Astrocyte (in vitro differentiated cells and primary cell): Measurements from ENCODE around the gene PDE5A. TPM values are rescaled to one million over a fixed set of nuclear protein-coding genes. Genes with fewer than 3 reads are reported as not detected.
A peak's percentile ranks its signal among the peaks of the same experiment; 100 is the strongest.
"Not testable (repeated sequence)": the region's sequence is repeated elsewhere in the genome, so short reads cannot be mapped to it uniquely, and the experiment has no call there.

Experiments
- DNase-seq: peaks from one replicate; pipeline ENCODE4 v3.0.0-alpha.2; 2010; ENCODE audit warnings: low read depth
- FAIRE-seq: peaks from 2 replicates; lab custom pipeline; 2011; peaks lifted over from hg19 to GRCh38; lab: Jason Lieb, UNC
- H2AFZ ChIP-seq: 2 replicates; pipeline ENCODE4 v1.6.0; 2012; ENCODE audit warnings: low read depth, low read length, inconsistent platforms
- H3K27ac ChIP-seq: 2 replicates; pipeline ENCODE4 v1.5.1; 2011; ENCODE audit warnings: low read depth, low read length, inconsistent platforms
- H3K27me3 ChIP-seq: 2 replicates; pipeline ENCODE4 v1.6.0; 2011; ENCODE audit warnings: low read length, inconsistent platforms; ENCODE audit not compliant: insufficient read depth
- H3K36me3 ChIP-seq: 2 replicates; pipeline ENCODE4 v1.5.1; 2011; ENCODE audit warnings: low read length, inconsistent platforms; ENCODE audit not compliant: insufficient read depth
- H3K4me1 ChIP-seq: 2 replicates; pipeline ENCODE4 v1.5.1; 2011; ENCODE audit warnings: low read length, inconsistent platforms; ENCODE audit not compliant: insufficient read depth
- H3K4me2 ChIP-seq: 2 replicates; pipeline ENCODE4 v1.6.0; 2012; ENCODE audit warnings: low read length, inconsistent platforms
- H3K4me3 ChIP-seq: 2 replicates; pipeline ENCODE4 v1.5.1; 2011; ENCODE audit warnings: low read depth, mild to moderate bottlenecking, low read length, inconsistent platforms; ENCODE audit not compliant: insufficient read depth
- H3K79me2 ChIP-seq: 2 replicates; pipeline ENCODE4 v1.6.0; 2012; ENCODE audit warnings: mild to moderate bottlenecking, low read length, inconsistent platforms; ENCODE audit not compliant: insufficient read depth
- H3K9ac ChIP-seq: 2 replicates; pipeline ENCODE4 v1.6.0; 2012; ENCODE audit warnings: mild to moderate bottlenecking, low read length, inconsistent platforms
- H3K9me3 ChIP-seq: 2 replicates; pipeline ENCODE4 v1.5.1; 2012; ENCODE audit warnings: low read depth, mild to moderate bottlenecking, low read length, inconsistent platforms; ENCODE audit not compliant: insufficient read depth
- H4K20me1 ChIP-seq: 2 replicates; pipeline ENCODE4 v1.6.0; 2012; ENCODE audit warnings: low read length, inconsistent platforms; ENCODE audit not compliant: insufficient read depth
- H3K27ac Mint-ChIP-seq: one replicate; pipeline ENCODE4 v1.8.0; 2021; ENCODE audit warnings: mild to moderate bottlenecking, mixed read lengths; ENCODE audit not compliant: unreplicated experiment
- H3K27me3 Mint-ChIP-seq: one replicate; pipeline ENCODE4 v1.8.0; 2021; ENCODE audit warnings: low read depth, mixed read lengths; ENCODE audit not compliant: unreplicated experiment
- H3K36me3 Mint-ChIP-seq: one replicate; pipeline ENCODE4 v1.8.0; 2021; ENCODE audit warnings: low read depth, mixed read lengths; ENCODE audit not compliant: unreplicated experiment
- H3K4me1 Mint-ChIP-seq: one replicate; pipeline ENCODE4 v1.8.0; 2021; ENCODE audit warnings: low read depth, mixed read lengths; ENCODE audit not compliant: unreplicated experiment
- H3K4me3 Mint-ChIP-seq: one replicate; pipeline ENCODE4 v1.8.0; 2021; ENCODE audit warnings: mild to moderate bottlenecking, moderate library complexity, mixed read lengths; ENCODE audit not compliant: unreplicated experiment
- H3K9me3 Mint-ChIP-seq: one replicate; pipeline ENCODE4 v1.8.0; 2021; ENCODE audit warnings: mild to moderate bottlenecking, mixed read lengths; ENCODE audit not compliant: unreplicated experiment
- CTCF ChIP-seq: IDR thresholded peaks from 2 replicates; pipeline ENCODE4 v1.5.1; 2011; ENCODE audit warnings: low read depth, mild to moderate bottlenecking, inconsistent platforms, low read length, moderate library complexity; ENCODE audit not compliant: insufficient read depth
- EZH2 ChIP-seq: IDR thresholded peaks from 2 replicates; pipeline ENCODE4 v1.6.1; 2012; ENCODE audit warnings: mild to moderate bottlenecking, low read length, inconsistent platforms; ENCODE audit not compliant: insufficient read depth
- total RNA-seq: library from RNA; stranded (reverse); gene quantifications from 2 replicates; pipeline ENCODE4 v1.2.1, GENCODE V29; 2021

PDE5A gene
- total RNA-seq, 1 donor from 2014 or later: 3.6 TPM

- no peaks in the 10 kb centered on the region for H3K36me3 ChIP-seq
- Mint-ChIP-seq H3K36me3 (no peaks in the 10 kb centered on the region), H3K27ac (no peak overlapping the region), H3K4me3 (no peak overlapping the region), H3K9me3 (no peaks in the 10 kb centered on the region), H3K4me1 (peaks cover 4% of the 10 kb centered on the region), H3K27me3 (no peaks in the 10 kb centered on the region)
- no peaks in the 10 kb centered on the region for H3K27me3 ChIP-seq
- H2AFZ ChIP-seq: no peak overlapping the region
- TF ChIP-seq EZH2 (no peak), CTCF (no peak)
- no peaks in the 10 kb centered on the region for H3K4me1 ChIP-seq
- no peaks in the 10 kb centered on the region for H4K20me1 ChIP-seq
- H3K79me2 ChIP-seq: no peaks in the 10 kb centered on the region
- no peak overlapping the region for H3K27ac ChIP-seq
- no peaks in the 10 kb centered on the region for H3K9me3 ChIP-seq
- FAIRE-seq (no peak), DNase-seq (no peak)
- no peak overlapping the region for H3K9ac ChIP-seq
- no peak overlapping the region for H3K4me2 ChIP-seq
- H3K4me3 ChIP-seq: no peak overlapping the region
These were observed 37.1 kb upstream of the PDE5A start for GRCh38 chr4:119665752-119666151.

- no peaks in the 10 kb centered on the region for H3K27me3 ChIP-seq
- peaks cover 1% of the 10 kb centered on the region for H3K4me1 ChIP-seq
- no peak for DNase-seq
- Mint-ChIP-seq H3K9me3 (no peaks in the 10 kb centered on the region), H3K27me3 (no peaks in the 10 kb centered on the region), H3K36me3 (no peaks in the 10 kb centered on the region), H3K4me1 (peaks cover 9% of the 10 kb centered on the region), H3K4me3 (no peak overlapping the region), H3K27ac (no peak overlapping the region)
- H3K27ac ChIP-seq: no peak overlapping the region
- FAIRE-seq: no peak
- no peak overlapping the region for H3K9ac ChIP-seq
- H3K79me2 ChIP-seq: no peaks in the 10 kb centered on the region
- no peaks in the 10 kb centered on the region for H4K20me1 ChIP-seq
- TF ChIP-seq CTCF (no peak), EZH2 (no peak)
- H3K36me3 ChIP-seq: no peaks in the 10 kb centered on the region
- H2AFZ ChIP-seq: no peak overlapping the region
- no peak overlapping the region for H3K4me2 ChIP-seq
- H3K4me3 ChIP-seq: no peak overlapping the region
- no peaks in the 10 kb centered on the region for H3K9me3 ChIP-seq
These were observed 35.7 kb upstream of the PDE5A start for GRCh38 chr4:119664168-119664907.

- H3K27ac ChIP-seq: no peak overlapping the region
- no peaks in the 10 kb centered on the region for H3K79me2 ChIP-seq
- no peaks in the 10 kb centered on the region for H3K36me3 ChIP-seq
- FAIRE-seq (no peak), DNase-seq (no peak)
- H3K4me1 ChIP-seq: peaks cover 3% of the 10 kb centered on the region
- Mint-ChIP-seq H3K27me3 (no peaks in the 10 kb centered on the region), H3K36me3 (no peaks in the 10 kb centered on the region), H3K4me3 (no peak overlapping the region), H3K9me3 (no peaks in the 10 kb centered on the region), H3K27ac (no peak overlapping the region), H3K4me1 (peaks cover 9% of the 10 kb centered on the region)
- H3K27me3 ChIP-seq: no peaks in the 10 kb centered on the region
- no peaks in the 10 kb centered on the region for H3K9me3 ChIP-seq
- TF ChIP-seq EZH2: no peak
- TF ChIP-seq CTCF: no peak
- H2AFZ ChIP-seq: no peak overlapping the region
- H3K9ac ChIP-seq: no peak overlapping the region
- peak overlapping the region; percentile 9 for H3K4me2 ChIP-seq
- H4K20me1 ChIP-seq: no peaks in the 10 kb centered on the region
- no peak overlapping the region for H3K4me3 ChIP-seq
These were observed 34.7 kb upstream of the PDE5A start for GRCh38 chr4:119663160-119663788.

- not testable (repeated sequence) for H3K9me3 ChIP-seq, H3K9me3 Mint-ChIP-seq, H3K4me3 ChIP-seq, H3K27ac Mint-ChIP-seq, DNase-seq, H3K27me3 Mint-ChIP-seq, H3K36me3 Mint-ChIP-seq, H3K4me1 Mint-ChIP-seq, H2AFZ ChIP-seq, H3K4me2 ChIP-seq, H3K9ac ChIP-seq, H3K4me3 Mint-ChIP-seq, H3K27ac ChIP-seq, FAIRE-seq, H4K20me1 ChIP-seq, H3K27me3 ChIP-seq, H3K4me1 ChIP-seq, H3K36me3 ChIP-seq, H3K79me2 ChIP-seq
These were observed 34.0 kb upstream of the PDE5A start for GRCh38 chr4:119662612-119663011.
